ENCODE measurements around the gene XPNPEP1. TPM values are rescaled to one million over a fixed set of nuclear protein-coding genes. Genes with fewer than 3 reads are reported as not detected.
"Not testable (repeated sequence)": the region's sequence is repeated elsewhere in the genome, so short reads cannot be mapped to it uniquely, and the experiment has no call there.

The XPNPEP1 gene
- total RNA-seq, 1 donor from 2014 or later, result 88.9 TPM

- no peak for DNase-seq
Measured at GRCh38 chr10:109924087-109924486, 776 bp upstream of the XPNPEP1 start.

GRCh38 chr10:109922358-109922975, 844 bp downstream of the XPNPEP1 start:
- DNase-seq, result no peak

GRCh38 chr10:109920016-109920415, 3.3 kb downstream of the XPNPEP1 start:
- no peak for DNase-seq

- DNase-seq, result no peak
Measured at GRCh38 chr10:109919220-109919619, 4.1 kb downstream of the XPNPEP1 start.

- not testable (repeated sequence) for DNase-seq
Measured at GRCh38 chr10:109918707-109919106, 4.6 kb downstream of the XPNPEP1 start.

- DNase-seq, result no peak
Measured at GRCh38 chr10:109915566-109915965, 7.7 kb downstream of the XPNPEP1 start.

GRCh38 chr10:109914966-109915365, 8.3 kb downstream of the XPNPEP1 start:
- no peak for DNase-seq

- DNase-seq, result no peak
Measured at GRCh38 chr10:109913306-109913892, 9.9 kb downstream of the XPNPEP1 start.

- DNase-seq, result no peak
Measured at GRCh38 chr10:109912335-109913281, 10.7 kb downstream of the XPNPEP1 start.

GRCh38 chr10:109911903-109912302, 11.4 kb downstream of the XPNPEP1 start:
- DNase-seq, result no peak

GRCh38 chr10:109906316-109906715, 17.0 kb downstream of the XPNPEP1 start:
- no peak for DNase-seq

GRCh38 chr10:109904397-109904796, 18.9 kb downstream of the XPNPEP1 start:
- no peak for DNase-seq

GRCh38 chr10:109902992-109903947, 20.0 kb downstream of the XPNPEP1 start:
- no peak for DNase-seq

- DNase-seq, result no peak
Measured at GRCh38 chr10:109899356-109900331, 23.7 kb downstream of the XPNPEP1 start.

GRCh38 chr10:109898666-109899355, 24.5 kb downstream of the XPNPEP1 start:
- DNase-seq, result no peak

- no peak for DNase-seq
Measured at GRCh38 chr10:109898007-109898406, 25.3 kb downstream of the XPNPEP1 start.

- DNase-seq, result no peak
Measured at GRCh38 chr10:109895848-109896247, 27.5 kb downstream of the XPNPEP1 start.

- DNase-seq, result peak; percentile 58
Measured at GRCh38 chr10:109895095-109895818, 28.1 kb downstream of the XPNPEP1 start.

GRCh38 chr10:109894516-109894915, 28.8 kb downstream of the XPNPEP1 start:
- peak; percentile 29 for DNase-seq

Measured in occipital lobe (tissue), 2 donors.